ENCODE data around the gene MBP. TPM values are rescaled to one million over a fixed set of nuclear protein-coding genes. Genes with fewer than 3 reads are reported as not detected.

Gene MBP
- total and polyA plus RNA-seq, 2 experiments from 2014 or later = 18.4 to 22.9 TPM

GRCh38 chr18:76960528-76961035, 172.0 kb downstream of the MBP start:
- Histone ChIP-seq H3K79me2 (replicated peaks; ENCODE audit: insufficient read depth) (0 out of 2 replicates have a peak, but pooled peaks cover 2% of the 10 kb centered on the region), H3K9me2 (ENCODE audit: insufficient read depth) (no peaks in the 10 kb centered on the region), H3K4me2 (no peak overlapping the region), H3K36me3 (ENCODE audit: insufficient read depth) (no peaks in the 10 kb centered on the region), H3F3A (replicated peaks; ENCODE audit: low read depth) (no peaks in the 10 kb centered on the region), H3K27me3 (ENCODE audit: insufficient read depth) (no peaks in the 10 kb centered on the region), H2AFZ (no peak overlapping the region), H3K27ac (ENCODE audit: low read depth) (no peak overlapping the region), H3K4me3 (no peak overlapping the region), H4K20me1 (replicated peaks; ENCODE audit: insufficient read depth) (no peaks in the 10 kb centered on the region), H3K4me1 (ENCODE audit: insufficient read depth) (peaks cover 9% of the 10 kb centered on the region)
- peaks cover 35% of the 10 kb centered on the region for H3K36me3 Mint-ChIP-seq (ENCODE audit: low read depth)
- H3K4me3 Mint-ChIP-seq = no peak overlapping the region
- H3K27ac Mint-ChIP-seq = no peak overlapping the region
- DNase-seq (ENCODE audit: low spot score) (no peak), ATAC-seq (peak; percentile 52; the same call in 2 of the 3 replicates)
- no peaks in the 10 kb centered on the region; the same call in 2 of the 3 replicates for H3K9me3 Mint-ChIP-seq
- peaks cover 6% of the 10 kb centered on the region; the same call in 1 of the 3 replicates for H3K4me1 Mint-ChIP-seq
- TF ChIP-seq CTCF (conservative IDR thresholded peaks at IDR 0.05; ENCODE audit: low read depth in 2 of 2) (peak; percentile 38 to 77), STAT1 (IDR thresholded peaks at IDR 0.05; ENCODE audit: unreplicated experiment) (no peak)
- H3K27me3 Mint-ChIP-seq (ENCODE audit: insufficient read depth, low read depth, poor library complexity) = peaks cover 4% of the 10 kb centered on the region

GRCh38 chr18:76959605-76960004, 173.0 kb downstream of the MBP start:
- H3K36me3 ChIP-seq (ENCODE audit: insufficient read depth) = no peaks in the 10 kb centered on the region
- no peak overlapping the region for H2AFZ ChIP-seq
- H3K79me2 ChIP-seq (replicated peaks; ENCODE audit: insufficient read depth) = 0 out of 2 replicates have a peak, but pooled peaks cover 2% of the 10 kb centered on the region
- TF ChIP-seq ZNF114 (CRISPR knock-in tag; IDR thresholded peaks at IDR 0.05) (no peak), CREB1 (CRISPR knock-in tag; IDR thresholded peaks at IDR 0.05; ENCODE audit: low read depth) (no peak), POLR2AphosphoS5 (IDR thresholded peaks at IDR 0.05; ENCODE audit: low read depth) (no peak), EZH2phosphoT487 (IDR thresholded peaks at IDR 0.05; ENCODE audit: unreplicated experiment) (no peak)
- Mint-ChIP-seq H3K4me3 (no peak overlapping the region), H3K9me3 (no peaks in the 10 kb centered on the region; the same call in 2 of the 3 replicates), H3K27ac (no peak overlapping the region), H3K4me1 (peaks cover 6% of the 10 kb centered on the region; the same call in 1 of the 3 replicates), H3K36me3 (ENCODE audit: low read depth) (peaks cover 35% of the 10 kb centered on the region), H3K27me3 (ENCODE audit: insufficient read depth, low read depth, poor library complexity) (peaks cover 4% of the 10 kb centered on the region)
- no peaks in the 10 kb centered on the region for H3K4me1 ChIP-seq (ENCODE audit: insufficient read depth)
- DNase-seq (ENCODE audit: low spot score) = no peak
- H4K20me1 ChIP-seq (replicated peaks; ENCODE audit: insufficient read depth) = no peaks in the 10 kb centered on the region
- H3K4me2 ChIP-seq = no peak overlapping the region
- H3K27ac ChIP-seq (ENCODE audit: low read depth) = no peak overlapping the region
- H3K4me3 ChIP-seq = no peak overlapping the region
- ATAC-seq = no peak
- H3F3A ChIP-seq (replicated peaks; ENCODE audit: low read depth) = no peaks in the 10 kb centered on the region
- H3K9me2 ChIP-seq (ENCODE audit: insufficient read depth) = no peaks in the 10 kb centered on the region
- no peaks in the 10 kb centered on the region for H3K27me3 ChIP-seq (ENCODE audit: insufficient read depth)

GRCh38 chr18:76958692-76959341, 173.8 kb downstream of the MBP start:
- H2AFZ ChIP-seq = no peak overlapping the region
- no peaks in the 10 kb centered on the region for H3K9me2 ChIP-seq (ENCODE audit: insufficient read depth)
- H4K20me1 ChIP-seq (replicated peaks; ENCODE audit: insufficient read depth) = no peaks in the 10 kb centered on the region
- H3K4me1 ChIP-seq (ENCODE audit: insufficient read depth) = no peaks in the 10 kb centered on the region
- H3K4me3 Mint-ChIP-seq = no peak overlapping the region
- peaks cover 32% of the 10 kb centered on the region for H3K36me3 Mint-ChIP-seq (ENCODE audit: low read depth)
- 0 out of 2 replicates have a peak, but pooled peaks cover 2% of the 10 kb centered on the region for H3K79me2 ChIP-seq (replicated peaks; ENCODE audit: insufficient read depth)
- no peaks in the 10 kb centered on the region for H3F3A ChIP-seq (replicated peaks; ENCODE audit: low read depth)
- no peak overlapping the region for H3K4me2 ChIP-seq
- no peaks in the 10 kb centered on the region for H3K36me3 ChIP-seq (ENCODE audit: insufficient read depth)
- no peaks in the 10 kb centered on the region; the same call in 2 of the 3 replicates for H3K9me3 Mint-ChIP-seq
- ATAC-seq (no peak), DNase-seq (ENCODE audit: low spot score) (no peak)
- H3K4me1 Mint-ChIP-seq = peaks cover 6% of the 10 kb centered on the region; the same call in 1 of the 3 replicates
- H3K27me3 ChIP-seq (ENCODE audit: insufficient read depth) = no peaks in the 10 kb centered on the region
- H3K27ac ChIP-seq (ENCODE audit: low read depth) = 0 out of 2 replicates have a peak overlapping the region, but pooled peaks have one; percentile 50
- H3K27ac Mint-ChIP-seq = no peak overlapping the region
- H3K27me3 Mint-ChIP-seq (ENCODE audit: insufficient read depth, low read depth, poor library complexity) = peaks cover 4% of the 10 kb centered on the region
- H3K4me3 ChIP-seq = no peak overlapping the region
- no peak for TF ChIP-seq CREB1 (CRISPR knock-in tag; IDR thresholded peaks at IDR 0.05; ENCODE audit: low read depth)
- no peak for TF ChIP-seq REST (IDR thresholded peaks at IDR 0.05; ENCODE audit: unreplicated experiment)
- TF ChIP-seq EZH2 (IDR thresholded peaks at IDR 0.05; ENCODE audit: low read depth, unreplicated experiment) = no peak
- TF ChIP-seq ZNF331 (CRISPR knock-in tag; IDR thresholded peaks at IDR 0.05; ENCODE audit: low read depth) = no peak

Measured in GM23338 (cell line).